Mononuclear cell (primary cell): ENCODE results near the gene HNRNPA0. TPM values are rescaled to one million over a fixed set of nuclear protein-coding genes. Genes with fewer than 3 reads are reported as not detected.
"Not testable (repeated sequence)": the region's sequence is repeated elsewhere in the genome, so short reads cannot be mapped to it uniquely, and the experiment has no call there.

ENCODE experiments used
- H3K27me3 ChIP-seq: 2 replicates; pipeline ENCODE4 v1.6.0; 2011; ENCODE audit warnings: low read length, control low read depth; ENCODE audit not compliant: insufficient read depth
- H3K4me1 ChIP-seq: 2 replicates; pipeline ENCODE4 v1.5.1; 2011; ENCODE audit warnings: mild to moderate bottlenecking, low read length, control low read depth; ENCODE audit not compliant: insufficient read depth
- H3K4me3 ChIP-seq: 2 replicates; pipeline ENCODE4 v1.5.1; 2011; ENCODE audit warnings: mild to moderate bottlenecking, low read length, moderate library complexity
- H3K9me3 ChIP-seq: 2 replicates; pipeline ENCODE4 v1.5.1; 2011; ENCODE audit warnings: low read depth, mild to moderate bottlenecking, control low read depth, low read length
- total RNA-seq: library from RNA; depleted of rRNA; stranded (reverse); fragments of >200 nt; gene quantifications from one replicate; pipeline ENCODE4 v1.2.3, GENCODE V29; 2012

HNRNPA0 gene
- total RNA-seq, result 17.3 TPM

GRCh38 chr5:137754188-137754960, at the start of gene HNRNPA0:
HNRNPA0 (minus strand) TSS chr5:137754363; CDS start chr5:137754066, 297 bp downstream.
- Histone ChIP-seq H3K4me1 (peaks cover 20% of the 10 kb centered on the region), H3K4me3 (peak within 1 kb of the TSS; percentile 85), H3K27me3 (no peaks in the 10 kb centered on the region), H3K9me3 (no peaks in the 10 kb centered on the region)

- Histone ChIP-seq H3K4me1 (no peaks in the 10 kb centered on the region), H3K4me3 (no peak overlapping the region), H3K9me3 (no peaks in the 10 kb centered on the region), H3K27me3 (no peaks in the 10 kb centered on the region)
These were observed 48.4 kb upstream of the HNRNPA0 start for GRCh38 chr5:137802282-137803210.

GRCh38 chr5:137800700-137801411, 46.7 kb upstream of the HNRNPA0 start:
- Histone ChIP-seq H3K9me3 (no peaks in the 10 kb centered on the region), H3K4me3 (no peak overlapping the region), H3K27me3 (no peaks in the 10 kb centered on the region)

GRCh38 chr5:137796279-137796678, 42.1 kb upstream of the HNRNPA0 start:
- Histone ChIP-seq H3K4me3 (no peak overlapping the region), H3K4me1 (no peaks in the 10 kb centered on the region), H3K9me3 (no peaks in the 10 kb centered on the region), H3K27me3 (no peaks in the 10 kb centered on the region)

More at GRCh38 chr5:137800700-137801411, 46.7 kb upstream of the HNRNPA0 start:
- no peaks in the 10 kb centered on the region for H3K4me1 ChIP-seq

- Histone ChIP-seq H3K27me3 (no peaks in the 10 kb centered on the region), H3K4me1 (no peaks in the 10 kb centered on the region), H3K4me3 (no peak overlapping the region), H3K9me3 (no peaks in the 10 kb centered on the region)
These were observed 40.7 kb upstream of the HNRNPA0 start for GRCh38 chr5:137794863-137795262.

GRCh38 chr5:137792303-137792702, 38.1 kb upstream of the HNRNPA0 start:
- no peaks in the 10 kb centered on the region for H3K9me3 ChIP-seq
- H3K4me1 ChIP-seq, result no peaks in the 10 kb centered on the region
- H3K4me3 ChIP-seq, result no peak overlapping the region
- H3K27me3 ChIP-seq, result no peaks in the 10 kb centered on the region

- H3K27me3 ChIP-seq, result no peaks in the 10 kb centered on the region
- no peaks in the 10 kb centered on the region for H3K4me1 ChIP-seq
- H3K4me3 ChIP-seq, result no peak overlapping the region
- no peaks in the 10 kb centered on the region for H3K9me3 ChIP-seq
These were observed 37.6 kb upstream of the HNRNPA0 start for GRCh38 chr5:137791799-137792198.

- no peaks in the 10 kb centered on the region for H3K4me1 ChIP-seq
- H3K27me3 ChIP-seq, result no peaks in the 10 kb centered on the region
- no peaks in the 10 kb centered on the region for H3K9me3 ChIP-seq
- H3K4me3 ChIP-seq, result no peak overlapping the region
These were observed 37.2 kb upstream of the HNRNPA0 start for GRCh38 chr5:137791387-137791786.

GRCh38 chr5:137788560-137788959, 34.4 kb upstream of the HNRNPA0 start:
- not testable (repeated sequence) for H3K4me3 ChIP-seq, H3K9me3 ChIP-seq, H3K4me1 ChIP-seq, H3K27me3 ChIP-seq

- Histone ChIP-seq H3K4me1 (no peaks in the 10 kb centered on the region), H3K4me3 (no peak overlapping the region), H3K9me3 (no peaks in the 10 kb centered on the region), H3K27me3 (no peaks in the 10 kb centered on the region)
These were observed 28.9 kb upstream of the HNRNPA0 start for GRCh38 chr5:137782984-137783536.

- Histone ChIP-seq H3K9me3 (no peaks in the 10 kb centered on the region), H3K4me1 (no peaks in the 10 kb centered on the region), H3K27me3 (no peaks in the 10 kb centered on the region), H3K4me3 (no peak overlapping the region)
These were observed 27.9 kb upstream of the HNRNPA0 start for GRCh38 chr5:137782055-137782454.

GRCh38 chr5:137778772-137779564, 24.8 kb upstream of the HNRNPA0 start:
- no peaks in the 10 kb centered on the region for H3K9me3 ChIP-seq
- no peaks in the 10 kb centered on the region for H3K4me1 ChIP-seq
- H3K4me3 ChIP-seq, result no peak overlapping the region
- H3K27me3 ChIP-seq, result no peaks in the 10 kb centered on the region

GRCh38 chr5:137767937-137768336, 13.8 kb upstream of the HNRNPA0 start:
- H3K9me3 ChIP-seq, result peaks cover 17% of the 10 kb centered on the region
- H3K27me3 ChIP-seq, H3K4me3 ChIP-seq, H3K4me1 ChIP-seq: not testable (repeated sequence)

- no peaks in the 10 kb centered on the region for H3K9me3 ChIP-seq
- H3K4me1 ChIP-seq, result no peaks in the 10 kb centered on the region
- H3K27me3 ChIP-seq, result no peaks in the 10 kb centered on the region
- no peak overlapping the region for H3K4me3 ChIP-seq
These were observed 7.4 kb upstream of the HNRNPA0 start for GRCh38 chr5:137761566-137761965.
